Measurements from ENCODE around the gene ZDHHC8.

ZDHHC8 gene

GRCh38 chr22:20123366-20124082 lies 8.1 kb upstream of the ZDHHC8 start:
- DNase-seq (ENCODE audit: low read depth): no peak
- no peak overlapping the region for H3K4me3 ChIP-seq (ENCODE audit: low read length)
- TF ChIP-seq CTCF (IDR thresholded peaks at IDR 0.05; ENCODE audit: insufficient read depth, low read depth, low read length, missing control alignments): no peak

GRCh38 chr22:20124083-20124787 lies 7.4 kb upstream of the ZDHHC8 start:
- no peak for TF ChIP-seq CTCF (IDR thresholded peaks at IDR 0.05; ENCODE audit: insufficient read depth, low read depth, low read length, missing control alignments)
- H3K4me3 ChIP-seq (ENCODE audit: low read length): no peak overlapping the region

GRCh38 chr22:20125201-20126174 lies 6.1 kb upstream of the ZDHHC8 start:
- TF ChIP-seq CTCF (IDR thresholded peaks at IDR 0.05; ENCODE audit: insufficient read depth, low read depth, low read length, missing control alignments): no peak
- H3K4me3 ChIP-seq (ENCODE audit: low read length): no peak overlapping the region
- DNase-seq (ENCODE audit: low read depth): no peak

More at GRCh38 chr22:20124083-20124787, 7.4 kb upstream of the ZDHHC8 start:
- no peak for DNase-seq (ENCODE audit: low read depth)

GRCh38 chr22:20126284-20127029 lies 5.1 kb upstream of the ZDHHC8 start:
- DNase-seq (ENCODE audit: low read depth): no peak
- TF ChIP-seq CTCF (IDR thresholded peaks at IDR 0.05; ENCODE audit: insufficient read depth, low read depth, low read length, missing control alignments): no peak
- H3K4me3 ChIP-seq (ENCODE audit: low read length): no peak overlapping the region

- DNase-seq (ENCODE audit: low read depth): no peak
- TF ChIP-seq CTCF (IDR thresholded peaks at IDR 0.05; ENCODE audit: insufficient read depth, low read depth, low read length, missing control alignments): no peak
- no peak overlapping the region for H3K4me3 ChIP-seq (ENCODE audit: low read length)
These were observed 4.2 kb upstream of the ZDHHC8 start for GRCh38 chr22:20127318-20127868.

All from epithelial cell of esophagus (primary cell).